ENCODE measurements around the gene RALGAPA1. TPM values are rescaled to one million over a fixed set of nuclear protein-coding genes. Genes with fewer than 3 reads are reported as not detected.

The RALGAPA1 gene
- total RNA-seq, 1 donor = 39.1 TPM

DNA sequence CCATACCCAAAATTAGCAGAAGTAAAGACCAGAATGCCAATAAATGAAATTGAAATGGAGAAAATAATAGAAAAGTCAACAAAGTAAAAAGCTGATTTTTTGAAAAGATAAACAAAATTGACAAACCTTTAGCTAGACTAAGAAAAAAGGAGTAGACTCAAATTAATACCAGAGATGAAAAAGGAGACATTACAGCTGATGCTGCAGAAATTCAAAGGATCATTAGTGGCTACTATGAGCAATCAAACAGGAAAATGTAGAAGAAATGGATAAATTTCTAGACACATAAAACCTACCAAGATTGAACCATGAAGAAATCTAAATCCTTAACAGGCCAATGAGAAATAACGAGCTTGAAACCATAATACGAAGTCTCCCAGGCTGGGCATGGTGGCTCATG, 309.9 kb downstream of the RALGAPA1 start:
- H3K4me2 ChIP-seq (ENCODE audit: insufficient read depth, low read length) = no peak overlapping the region
- H3K27ac ChIP-seq (ENCODE audit: low read depth, low read length) = no peak overlapping the region
- H4K20me1 ChIP-seq (ENCODE audit: insufficient read depth, low read length) = no peaks in the 10 kb centered on the region
- no peak overlapping the region for H3K4me3 ChIP-seq (ENCODE audit: insufficient read depth, low read length)
- no peaks in the 10 kb centered on the region for H3K27me3 ChIP-seq (ENCODE audit: insufficient read depth, low read length)
- no peaks in the 10 kb centered on the region for H3K9me3 ChIP-seq (ENCODE audit: low read depth, low read length)
- TF ChIP-seq CTCF (IDR thresholded peaks at IDR 0.05; ENCODE audit: extremely low read depth, low read depth, low read length) = no peak
- no peak overlapping the region for H2AFZ ChIP-seq (ENCODE audit: low read length)
- H3K36me3 ChIP-seq (ENCODE audit: insufficient read depth, low read length) = no peaks in the 10 kb centered on the region
- DNase-seq (ENCODE audit: insufficient read length, low spot score, missing footprints) = no peak
- no peaks in the 10 kb centered on the region for H3K79me2 ChIP-seq (ENCODE audit: insufficient read depth, low read length)
- H3K4me1 ChIP-seq (ENCODE audit: insufficient read depth, low read length) = no peaks in the 10 kb centered on the region

GRCh38 chr14:35495278-35495677, 313.8 kb downstream of the RALGAPA1 start:
- no peaks in the 10 kb centered on the region for H3K9me3 ChIP-seq (ENCODE audit: low read depth, low read length)
- no peak for DNase-seq (ENCODE audit: insufficient read length, low spot score, missing footprints)
- H3K36me3 ChIP-seq (ENCODE audit: insufficient read depth, low read length) = no peaks in the 10 kb centered on the region
- H4K20me1 ChIP-seq (ENCODE audit: insufficient read depth, low read length) = no peaks in the 10 kb centered on the region
- H3K79me2 ChIP-seq (ENCODE audit: insufficient read depth, low read length) = no peaks in the 10 kb centered on the region
- H3K4me3 ChIP-seq (ENCODE audit: insufficient read depth, low read length) = no peak overlapping the region
- no peak overlapping the region for H3K27ac ChIP-seq (ENCODE audit: low read depth, low read length)
- no peaks in the 10 kb centered on the region for H3K4me1 ChIP-seq (ENCODE audit: insufficient read depth, low read length)
- H3K27me3 ChIP-seq (ENCODE audit: insufficient read depth, low read length) = no peaks in the 10 kb centered on the region
- no peak overlapping the region for H3K4me2 ChIP-seq (ENCODE audit: insufficient read depth, low read length)
- no peak for TF ChIP-seq CTCF (IDR thresholded peaks at IDR 0.05; ENCODE audit: extremely low read depth, low read depth, low read length)
- no peak overlapping the region for H2AFZ ChIP-seq (ENCODE audit: low read length)

DNA sequence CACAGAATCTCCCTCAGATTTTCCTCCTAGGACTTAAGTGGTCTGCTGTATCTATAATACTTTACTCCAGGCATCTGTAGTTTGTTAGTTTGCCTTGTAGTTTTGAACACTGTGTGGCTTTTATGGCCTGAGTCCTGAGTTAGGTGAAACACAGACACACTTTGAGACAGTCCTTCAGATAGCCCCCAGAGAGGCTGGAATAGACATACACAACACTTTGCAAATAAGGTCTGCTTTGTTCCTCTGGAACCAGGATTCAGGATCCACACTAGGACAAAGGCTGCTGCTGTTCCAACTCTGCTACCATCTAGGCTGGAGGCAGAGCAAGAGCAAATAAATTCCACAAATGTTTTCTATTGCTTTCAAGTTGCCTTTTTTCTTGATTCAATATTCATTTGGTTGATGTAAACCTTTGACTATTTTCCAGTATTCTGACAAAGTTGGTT, 316.5 kb downstream of the RALGAPA1 start:
- no peaks in the 10 kb centered on the region for H3K36me3 ChIP-seq (ENCODE audit: insufficient read depth, low read length)
- TF ChIP-seq CTCF (IDR thresholded peaks at IDR 0.05; ENCODE audit: extremely low read depth, low read depth, low read length) = no peak
- DNase-seq (ENCODE audit: insufficient read length, low spot score, missing footprints) = no peak
- no peaks in the 10 kb centered on the region for H4K20me1 ChIP-seq (ENCODE audit: insufficient read depth, low read length)
- no peaks in the 10 kb centered on the region for H3K4me1 ChIP-seq (ENCODE audit: insufficient read depth, low read length)
- H3K79me2 ChIP-seq (ENCODE audit: insufficient read depth, low read length) = no peaks in the 10 kb centered on the region
- no peak overlapping the region for H2AFZ ChIP-seq (ENCODE audit: low read length)
- no peak overlapping the region for H3K4me3 ChIP-seq (ENCODE audit: insufficient read depth, low read length)
- H3K27me3 ChIP-seq (ENCODE audit: insufficient read depth, low read length) = no peaks in the 10 kb centered on the region
- H3K4me2 ChIP-seq (ENCODE audit: insufficient read depth, low read length) = no peak overlapping the region
- no peak overlapping the region for H3K27ac ChIP-seq (ENCODE audit: low read depth, low read length)
- no peaks in the 10 kb centered on the region for H3K9me3 ChIP-seq (ENCODE audit: low read depth, low read length)

Small RNA genes lying within 50 kb of the gene (small RNA-seq; reads per million reads assigned to genes)
- not detected for gene RF00322

Other genes with a start within 250 kb of the RALGAPA1 start
- 3.6 and 5.0 TPM in 2 replicates for gene BRMS1L, start 17.0 kb upstream of the RALGAPA1 start, total RNA-seq

Data from osteoblast (primary cell).